Measurements from ENCODE around the gene LILRB5.
"Not testable (repeated sequence)": the region's sequence is repeated elsewhere in the genome, so short reads cannot be mapped to it uniquely, and the experiment has no call there.

LILRB5 gene

DNA sequence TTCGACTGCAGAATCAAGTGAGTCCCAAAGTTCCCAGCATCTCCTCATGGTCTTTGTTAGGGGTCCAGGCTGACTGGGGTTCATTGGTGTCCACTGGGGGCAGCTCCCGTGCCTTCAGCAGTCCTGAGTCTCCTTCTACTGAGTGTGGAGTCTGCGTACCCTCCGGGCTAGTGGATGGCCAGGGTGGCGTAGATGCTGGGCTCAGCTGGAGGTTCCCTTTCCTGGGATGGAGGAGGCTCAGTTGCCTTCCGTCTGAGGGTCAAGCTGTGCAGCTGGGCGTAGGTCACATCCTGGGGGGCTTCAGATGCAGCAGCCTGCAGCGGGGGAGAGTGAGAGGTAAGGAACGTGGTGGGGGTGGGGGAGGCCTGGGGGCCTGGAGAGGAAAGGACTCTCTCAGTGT lies 17.4 kb upstream of the LILRB5 start:
- DNase-seq: not testable (repeated sequence)

DNA sequence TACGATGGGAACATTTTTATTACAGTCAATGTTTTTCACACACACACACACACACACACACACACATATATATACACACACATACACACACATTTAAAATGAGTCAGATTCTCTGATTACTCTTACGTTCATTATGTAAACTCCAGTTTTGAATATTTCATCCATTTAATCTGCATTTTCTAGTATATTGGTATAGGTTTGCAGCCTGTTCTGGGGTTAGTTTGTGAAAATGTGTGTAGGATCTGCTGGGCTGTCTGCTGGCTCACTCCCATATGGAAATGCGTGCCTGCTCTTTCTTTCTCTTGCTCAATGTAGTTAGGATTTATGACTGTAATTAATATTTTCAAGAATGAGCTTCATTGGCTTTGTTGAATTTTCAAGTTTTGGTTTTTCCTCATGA lies 16.7 kb upstream of the LILRB5 start:
- DNase-seq: no peak

DNA sequence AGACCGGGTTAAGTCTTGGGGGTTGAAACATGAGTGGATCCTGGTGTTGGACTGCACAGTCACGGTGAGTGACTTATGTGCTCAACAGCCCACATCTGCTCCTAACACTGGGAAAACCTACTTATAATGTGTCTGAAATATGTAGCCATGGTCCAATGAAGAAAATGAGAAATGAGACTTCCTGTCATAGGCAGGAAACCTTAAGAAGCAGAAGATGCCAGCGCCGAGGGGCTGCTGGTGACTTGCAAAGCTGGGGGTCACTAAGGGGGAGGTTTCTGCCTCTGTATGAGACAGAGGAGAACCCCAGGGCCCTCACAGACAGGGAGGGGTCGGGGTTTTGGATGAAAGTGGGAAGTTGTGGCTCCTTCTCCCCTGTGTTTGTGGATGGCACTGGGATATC lies 15.1 kb upstream of the LILRB5 start:
- not testable (repeated sequence) for DNase-seq

DNA sequence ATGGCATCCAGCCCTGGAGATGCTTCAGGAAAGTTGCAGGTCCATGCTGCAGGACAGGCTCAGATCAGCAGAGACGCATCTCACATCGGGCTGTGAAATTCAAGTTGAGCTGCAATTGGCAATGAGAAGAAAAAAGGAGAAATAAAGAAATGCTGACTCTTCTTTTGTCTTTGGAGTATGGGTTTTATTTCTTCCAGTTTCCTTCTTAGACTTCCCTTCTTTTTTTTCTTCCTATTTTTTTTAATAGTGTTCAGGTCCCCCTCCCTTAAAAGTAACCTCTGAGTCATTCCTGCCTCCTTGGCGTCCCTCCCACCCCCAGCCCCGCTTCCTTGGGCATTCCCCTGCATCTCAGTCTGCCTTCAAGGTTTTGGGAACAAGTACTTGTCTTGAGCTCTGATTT lies 14.5 kb upstream of the LILRB5 start:
- peak in 1 of 2 donors; percentile 57 for DNase-seq

DNA sequence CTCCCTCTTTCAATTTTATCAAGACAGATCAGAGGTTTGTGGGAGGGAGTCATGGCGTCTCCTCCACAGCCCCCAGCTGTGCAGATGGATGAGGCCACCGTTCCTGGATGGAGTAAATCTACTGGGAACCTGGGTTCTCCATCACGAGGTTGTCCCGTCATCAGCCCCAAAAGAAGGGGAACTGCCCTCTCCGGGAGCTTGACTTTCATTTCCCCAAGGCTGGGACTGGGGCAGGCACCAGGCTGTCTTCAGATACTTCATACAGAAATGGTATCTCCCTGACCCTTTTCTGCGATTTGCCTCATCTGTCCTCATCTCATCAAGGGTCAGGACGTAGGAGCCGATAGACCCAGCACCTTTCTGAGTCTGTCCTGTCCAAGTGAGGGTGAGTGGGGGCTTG lies 14.0 kb upstream of the LILRB5 start:
- peak in 1 of 2 donors; percentile 63 for DNase-seq

DNA sequence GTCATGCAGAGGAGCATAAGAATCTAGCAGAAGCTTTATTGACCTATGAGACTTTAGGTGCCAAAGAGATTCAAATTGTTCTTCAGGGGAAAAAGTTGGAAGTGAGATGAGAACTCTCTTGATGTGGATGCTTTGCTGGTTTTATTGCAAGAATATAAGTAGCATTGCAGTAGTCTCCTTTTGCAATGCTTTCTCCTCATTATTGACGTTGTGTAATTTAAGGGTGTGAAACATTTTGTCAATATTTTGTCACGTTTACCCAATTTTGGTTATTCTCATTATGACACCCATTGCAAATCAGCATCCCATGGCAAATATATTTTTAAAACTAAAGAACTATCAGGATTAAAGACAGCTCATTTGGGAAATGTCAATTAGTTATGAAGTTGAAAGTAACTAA lies 11.9 kb upstream of the LILRB5 start:
- DNase-seq: no peak

DNA sequence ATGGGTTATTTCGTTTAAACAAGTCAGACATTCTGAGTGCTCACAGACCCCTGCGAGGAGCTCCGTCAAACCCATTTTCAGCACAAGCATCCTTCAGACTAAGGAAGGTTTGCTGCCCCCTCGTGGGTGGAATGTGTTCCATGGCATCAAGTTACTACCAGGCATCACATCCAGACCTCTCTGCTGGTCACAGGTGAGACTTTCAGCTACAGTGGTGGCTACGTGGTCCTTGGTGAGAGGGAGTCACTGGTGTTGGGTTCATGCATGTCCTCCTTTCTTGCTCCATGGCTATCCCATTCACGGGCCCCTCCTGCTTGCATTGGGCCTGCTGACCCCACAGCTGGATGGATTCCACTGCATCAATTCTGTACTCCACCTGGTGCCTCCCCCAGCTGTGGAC lies 9.1 kb upstream of the LILRB5 start:
- peak; percentile 52 to 76 for DNase-seq

DNA sequence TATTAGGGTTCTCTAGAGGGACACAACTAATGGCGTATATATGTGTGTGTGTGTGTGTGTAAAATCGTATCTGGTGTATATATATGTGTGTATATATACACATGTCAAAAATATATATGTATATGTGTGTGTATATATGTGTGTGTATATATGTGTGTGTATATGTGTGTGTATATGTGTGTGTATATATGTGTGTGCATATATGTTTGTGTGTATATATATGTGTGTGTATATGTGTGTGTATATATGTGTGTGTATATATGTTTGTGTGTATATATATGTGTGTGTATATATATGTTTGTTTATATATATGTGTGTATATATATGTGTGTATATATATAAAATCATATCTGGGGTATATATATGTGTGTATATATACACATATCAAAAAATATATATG lies 5.4 kb upstream of the LILRB5 start:
- no peak for DNase-seq

DNA sequence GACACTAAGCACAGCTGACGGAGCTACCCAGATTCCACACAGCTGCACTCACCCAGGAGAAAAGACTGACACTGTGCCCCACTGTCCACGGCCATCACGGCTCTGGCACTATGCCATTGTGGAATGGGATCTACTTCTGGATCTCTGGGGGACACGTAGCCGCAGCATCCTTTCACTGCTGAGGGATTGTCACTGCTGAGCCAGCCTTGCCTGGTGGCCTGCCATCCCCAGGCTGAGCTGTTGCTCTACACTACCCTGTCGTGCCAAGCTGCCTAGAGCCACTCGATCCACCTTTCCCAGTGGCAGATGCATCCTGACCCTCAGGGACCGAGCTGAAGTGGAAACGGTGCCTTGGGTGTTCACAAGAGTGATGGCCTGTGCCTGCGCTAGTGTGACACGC lies 5.0 kb upstream of the LILRB5 start:
- DNase-seq: no peak

DNA sequence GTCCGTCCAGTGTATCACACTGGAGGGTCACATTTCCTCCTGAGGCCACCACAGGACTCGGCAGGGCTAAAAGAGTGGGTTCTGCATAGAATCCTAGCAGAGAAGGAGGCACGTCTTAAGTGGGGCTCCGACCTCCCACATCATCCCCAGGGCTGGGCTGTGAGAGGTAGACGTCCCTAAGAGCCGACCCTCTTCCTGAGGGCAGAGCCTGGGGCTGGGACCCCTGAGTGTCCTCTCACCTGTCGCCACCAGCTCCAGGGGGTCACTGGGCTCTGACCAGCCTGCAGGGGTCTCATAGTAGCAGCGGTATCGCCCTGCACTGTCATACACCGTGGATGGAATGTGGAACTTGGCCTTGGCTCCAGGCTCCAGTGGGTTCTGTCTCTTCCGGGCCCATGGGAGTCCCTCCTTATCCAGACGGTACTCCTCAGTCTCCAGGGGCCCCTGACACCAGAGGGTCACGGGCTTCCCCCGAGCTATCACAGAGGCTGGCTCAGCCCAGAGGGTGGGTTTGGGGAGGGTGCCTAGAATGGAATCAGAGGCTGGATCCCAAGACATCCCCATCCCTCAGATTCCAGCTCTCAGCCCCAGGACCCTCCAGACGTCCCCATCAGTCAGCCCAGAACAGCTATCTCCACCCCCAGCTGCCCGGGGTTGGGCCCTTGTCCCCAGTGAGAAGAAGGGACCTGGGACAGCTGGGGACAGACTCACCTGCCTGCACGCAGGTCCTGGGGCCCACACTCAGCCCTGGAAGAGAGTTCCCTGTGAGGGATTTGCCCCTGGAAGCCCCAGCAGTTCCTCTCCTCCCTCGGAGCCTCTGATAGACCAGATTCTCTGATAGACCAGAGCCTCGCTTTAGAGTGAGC lies 590 bp downstream of the LILRB5 start:
- no peak for DNase-seq

DNA sequence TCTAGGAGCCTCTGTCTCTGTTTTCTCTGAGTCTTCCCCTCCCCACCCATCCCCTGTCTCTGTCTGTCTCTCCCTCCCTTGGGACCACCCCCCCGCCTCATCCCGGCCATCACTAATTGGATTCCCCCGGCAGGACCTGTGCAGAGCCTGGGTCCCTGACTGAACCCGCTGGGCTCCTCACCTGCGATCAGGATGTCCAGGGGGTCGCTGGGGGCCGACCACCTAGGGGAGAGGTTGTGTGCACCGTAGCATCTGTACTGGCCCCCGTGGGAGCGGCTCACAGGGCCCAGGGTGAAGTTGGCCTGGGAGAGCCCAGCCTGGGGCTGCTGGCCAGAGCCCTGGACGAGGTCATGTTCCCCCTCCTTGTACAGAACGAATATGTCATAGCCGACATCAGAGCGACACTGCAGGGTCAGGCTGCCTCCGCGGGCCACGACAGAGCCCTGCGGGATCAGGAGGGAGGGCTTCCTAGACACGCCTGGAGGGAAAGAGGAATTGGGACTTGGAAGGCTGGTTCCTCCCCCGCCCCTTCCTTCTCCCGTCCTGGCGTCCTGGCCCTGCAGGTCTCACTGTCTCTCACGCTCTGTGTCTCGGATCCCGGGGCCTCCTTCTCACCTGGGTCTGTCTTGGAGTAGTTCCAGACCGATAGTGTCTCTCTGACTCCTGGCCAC lies 1.8 kb downstream of the LILRB5 start:
- DNase-seq: no peak

DNA sequence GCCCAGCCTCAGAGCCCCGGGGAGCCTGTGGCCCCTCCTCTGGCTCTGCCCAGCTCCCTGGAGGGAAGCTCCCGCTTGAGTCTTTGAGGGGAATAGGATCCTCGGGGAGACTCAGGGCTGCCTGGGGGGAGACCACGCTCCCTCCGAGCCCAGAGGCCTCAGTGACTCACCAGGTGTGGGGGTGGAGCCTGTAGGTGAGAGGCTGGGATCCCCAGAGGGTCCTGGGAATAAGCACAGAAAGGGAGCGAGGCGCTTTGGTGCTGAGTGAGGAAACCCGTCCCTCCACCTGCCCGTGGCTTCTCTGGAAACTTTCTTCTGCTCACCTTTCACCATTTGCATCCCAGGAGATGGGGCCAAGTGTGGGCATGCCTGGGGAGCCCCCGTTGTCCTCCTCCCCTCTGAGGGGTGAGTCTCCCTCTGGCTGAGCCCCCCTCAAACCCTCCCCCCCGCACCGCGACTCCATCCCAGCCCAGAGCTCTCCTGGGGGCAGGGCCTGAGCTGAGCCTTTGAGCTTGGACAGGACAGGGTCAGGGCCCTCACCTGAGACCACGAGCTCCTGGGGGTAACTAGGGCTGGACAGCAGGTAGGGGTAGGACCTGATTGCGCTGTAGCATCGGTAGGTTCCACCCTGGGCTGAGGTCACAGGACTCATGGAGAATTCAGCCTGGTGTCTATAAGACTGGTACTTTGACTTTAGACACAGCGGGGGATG lies 2.7 kb downstream of the LILRB5 start:
- DNase-seq: no peak

DNA sequence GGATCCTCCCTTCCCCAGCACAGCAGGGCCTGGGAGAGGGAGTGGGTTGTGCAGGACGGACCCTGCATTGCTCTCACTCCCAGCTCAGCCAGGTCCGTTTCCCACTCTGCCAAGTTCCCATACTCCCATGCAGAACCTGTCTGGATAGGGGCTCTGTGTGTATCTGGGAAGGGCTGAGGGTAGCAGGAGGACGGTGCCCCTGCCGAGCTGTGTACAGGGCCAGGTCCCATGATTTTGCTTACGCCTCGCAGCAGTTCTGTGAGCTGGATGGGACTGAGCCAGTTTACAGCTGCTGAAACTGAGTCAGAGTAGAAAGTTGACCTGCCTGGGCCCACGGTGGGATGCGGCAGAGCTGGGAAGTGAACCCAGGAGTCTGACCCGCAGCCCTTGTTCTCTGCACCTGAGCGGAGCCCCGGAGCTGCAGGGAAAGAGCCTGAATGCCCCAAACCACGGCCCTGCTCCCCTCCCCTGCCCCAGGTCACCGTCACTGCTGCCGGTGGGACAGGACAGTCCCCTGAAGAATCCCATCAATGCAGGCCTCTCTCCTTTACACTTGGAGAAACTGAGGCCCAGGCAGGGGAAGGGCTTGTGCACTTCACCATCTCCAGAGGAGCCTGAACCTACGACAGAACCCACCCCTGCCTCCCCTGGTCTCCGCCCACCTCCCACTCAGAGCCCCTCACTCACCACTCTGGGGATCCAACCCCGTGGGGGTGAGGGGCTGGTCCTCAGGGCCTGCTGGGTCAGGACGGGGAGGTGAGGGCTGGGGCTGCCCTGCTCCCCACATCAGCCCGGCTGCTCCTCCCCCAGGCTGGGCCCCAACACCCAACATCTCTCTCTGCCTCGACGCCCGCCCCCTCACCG lies 3.5 kb downstream of the LILRB5 start:
- DNase-seq: no peak

DNA sequence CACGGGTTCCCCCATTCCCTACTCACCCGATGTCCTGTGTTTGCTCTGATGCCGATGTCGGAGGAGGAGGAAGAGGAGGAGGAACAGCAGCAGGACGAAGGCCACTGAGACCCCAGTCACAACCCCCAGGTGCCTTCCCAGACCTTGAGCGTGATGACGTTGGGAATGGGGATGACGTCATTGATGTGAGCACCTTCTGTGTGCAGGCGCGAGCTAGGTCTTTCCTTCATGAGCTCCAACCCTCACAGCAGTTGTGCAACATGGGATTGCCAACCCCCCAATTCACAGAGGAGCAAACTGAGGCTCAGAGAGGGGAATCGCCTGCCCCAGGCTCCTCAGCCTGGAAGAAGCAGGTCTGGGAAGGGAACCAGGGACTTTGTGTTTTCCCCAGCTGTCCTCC lies 4.2 kb downstream of the LILRB5 start:
- DNase-seq: no peak

DNA sequence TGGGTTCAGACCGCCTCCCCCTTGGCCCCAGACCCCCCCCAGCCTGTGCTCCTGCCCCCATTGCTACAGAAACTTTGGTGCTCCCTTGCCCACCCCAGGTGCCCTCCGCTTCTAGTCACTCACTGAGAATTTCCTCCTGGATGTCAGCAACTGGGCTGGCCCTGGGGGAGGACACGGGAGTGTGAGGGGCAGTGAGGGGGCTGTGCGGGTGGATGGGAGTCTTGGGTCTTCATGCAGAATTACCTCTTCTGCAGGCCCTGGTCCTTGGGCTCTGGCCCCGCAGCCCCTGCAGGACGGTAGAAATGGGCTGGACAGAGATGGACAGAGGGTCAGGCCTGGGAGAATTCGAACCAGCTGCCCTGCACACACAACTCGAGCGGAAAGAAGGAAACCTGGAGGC lies 4.8 kb downstream of the LILRB5 start:
- DNase-seq: no peak

DNA sequence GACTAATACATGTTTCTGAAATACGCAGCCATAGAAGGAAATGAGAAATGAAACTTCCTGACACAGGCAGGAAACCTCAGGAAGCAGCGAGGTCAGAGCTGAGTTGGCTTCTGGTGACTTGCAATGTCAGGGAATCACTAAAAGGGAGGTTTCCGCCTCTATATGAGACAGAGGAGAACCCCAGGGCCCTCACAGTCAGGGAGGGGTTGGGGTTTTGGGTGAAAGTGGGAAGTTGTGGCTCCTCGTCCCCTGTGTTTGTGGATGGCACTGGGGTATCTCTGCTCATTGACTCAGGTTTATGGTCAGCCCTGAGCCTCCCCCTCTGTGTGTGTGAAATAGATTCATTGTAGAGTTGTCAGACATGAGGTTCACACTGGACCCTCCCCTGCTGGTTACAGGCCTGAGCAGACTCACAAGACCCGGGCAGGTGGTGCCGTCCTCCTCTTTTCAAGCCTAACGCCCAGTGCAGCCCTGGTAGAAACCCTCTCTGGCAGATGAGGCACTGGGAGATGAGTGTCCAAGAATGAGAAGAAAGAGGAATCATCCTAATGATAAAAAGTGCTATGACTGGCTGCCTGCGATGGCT lies 9.0 kb downstream of the LILRB5 start:
- peak; percentile 25 to 70 for DNase-seq

DNA sequence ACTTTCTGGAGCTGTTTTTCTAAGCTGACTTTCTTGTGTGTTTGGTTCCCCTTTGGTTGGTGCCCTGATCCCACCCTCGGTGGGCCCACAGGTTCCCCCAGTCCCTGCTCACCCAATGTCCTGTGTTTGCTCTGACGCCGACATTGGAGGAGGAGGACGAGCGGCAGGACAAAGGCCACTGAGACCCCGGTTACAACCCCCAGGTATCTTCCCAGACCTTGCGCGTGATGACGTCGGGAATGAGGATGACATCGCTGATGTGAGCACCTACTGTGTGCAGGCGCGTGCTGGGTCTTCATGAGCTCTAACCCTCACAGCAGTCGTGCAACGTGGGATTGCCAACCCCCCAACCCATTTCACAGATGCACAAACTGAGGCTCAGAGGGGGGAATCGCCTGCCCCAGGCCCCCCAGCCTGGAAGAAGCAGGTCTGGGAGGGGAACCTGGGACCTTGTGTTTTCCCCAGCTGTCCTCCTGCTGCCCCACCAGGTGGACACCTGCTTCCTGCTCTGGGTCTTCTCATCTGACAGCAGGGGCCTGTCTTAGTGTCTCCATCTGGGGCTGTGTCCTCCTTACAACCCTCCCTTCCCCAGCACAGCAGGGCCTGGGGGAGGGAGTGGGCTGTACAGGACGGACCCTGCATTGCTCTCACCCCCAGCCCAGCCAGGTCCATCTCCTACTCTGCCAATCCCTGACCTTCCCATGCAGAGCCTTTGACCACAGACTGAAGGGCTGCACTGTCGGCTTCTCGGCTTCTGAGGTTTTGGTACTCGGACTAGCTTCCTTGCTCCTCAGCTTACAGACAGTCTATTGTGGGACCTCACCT lies 9.8 kb downstream of the LILRB5 start:
- no peak for DNase-seq

DNA sequence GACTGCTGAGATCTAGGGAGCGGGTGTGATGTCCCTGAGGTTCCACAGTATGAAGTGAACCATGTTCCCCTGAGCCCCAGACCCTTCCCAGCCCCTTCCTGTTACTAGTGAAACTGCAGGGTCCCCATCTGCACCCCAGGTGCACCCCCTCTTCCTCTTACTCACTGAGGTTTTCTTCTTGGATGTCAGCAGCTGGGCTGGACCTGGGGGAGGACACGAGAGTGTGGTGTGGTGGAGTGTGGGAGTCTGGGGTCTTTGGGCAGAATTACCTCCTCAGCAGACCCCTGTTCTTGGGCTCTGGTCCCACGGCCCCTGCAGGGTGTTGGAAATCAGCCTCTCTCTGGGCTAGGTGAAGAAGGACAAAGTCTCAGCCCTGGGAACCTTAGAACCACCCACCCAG lies 11.1 kb downstream of the LILRB5 start:
- DNase-seq: no peak

DNA sequence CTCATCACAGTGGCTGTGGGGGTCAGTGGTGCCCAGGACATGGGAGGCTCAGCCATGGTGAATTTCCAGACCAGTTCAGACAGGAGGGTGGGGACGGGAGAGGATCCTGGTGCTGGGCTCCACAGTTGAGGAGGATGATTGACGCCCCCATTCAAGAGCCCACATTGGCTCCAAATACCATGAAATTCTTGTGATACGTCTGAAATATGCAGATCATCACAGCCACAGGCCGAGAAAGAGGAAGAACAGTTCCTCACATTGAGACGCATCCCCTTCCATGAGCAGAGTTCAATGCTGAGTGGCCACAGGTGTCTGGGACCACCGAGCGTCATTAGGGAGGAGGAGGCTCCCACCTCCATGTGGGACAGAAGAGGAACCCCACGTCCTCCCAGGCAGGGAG lies 13.3 kb downstream of the LILRB5 start:
- not testable (repeated sequence) for DNase-seq

DNA sequence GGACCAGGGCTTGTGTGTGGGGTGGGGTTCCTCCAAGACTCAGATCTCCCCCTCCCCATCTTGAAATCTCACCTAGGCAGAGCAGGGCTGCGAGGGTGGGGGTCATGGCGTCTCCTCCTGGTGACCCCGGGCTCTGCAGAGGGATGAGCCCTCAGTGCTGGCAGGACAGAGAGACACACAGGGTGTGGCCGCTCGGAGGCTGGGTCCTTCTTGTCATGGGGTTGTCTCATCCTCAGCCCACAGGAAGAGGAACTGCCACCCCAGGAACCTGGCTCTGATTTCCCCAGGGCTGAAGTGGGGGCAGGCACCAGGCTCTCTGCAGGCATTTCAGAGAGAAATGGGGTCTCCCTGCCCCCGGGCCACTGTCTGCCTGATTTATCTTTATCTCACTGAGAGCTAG lies 14.4 kb downstream of the LILRB5 start, which contains the start of gene LILRA6:
Gene LILRA6 (minus strand): TSS at position 145 of the 400 bp plus-strand sequence.
- DNase-seq: peak in 1 of 2 donors; percentile 46

DNA sequence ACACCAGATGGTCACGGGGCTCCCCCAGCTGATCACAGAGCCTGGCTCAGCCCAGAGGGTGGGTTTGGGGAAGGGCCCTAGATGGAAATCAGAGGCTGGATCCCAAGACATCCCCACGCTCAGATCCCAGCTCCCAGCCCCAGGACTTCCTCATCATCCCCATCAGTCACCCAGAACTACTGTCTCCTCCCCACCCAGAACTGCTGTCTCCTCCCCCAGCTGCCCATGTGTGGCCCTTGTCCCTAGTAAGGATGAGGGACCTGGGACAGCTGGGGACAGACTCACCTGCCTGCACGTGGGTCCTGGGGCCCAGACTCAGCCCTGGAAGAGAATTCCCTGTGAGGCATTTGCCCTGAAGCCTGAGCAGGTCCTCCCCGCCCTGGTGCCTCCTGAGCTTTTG lies 14.8 kb downstream of the LILRB5 start:
- DNase-seq: not testable (repeated sequence)

Measured in CD4-positive, alpha-beta T cell treated with Interleukin-4 for 1 hour (primary cell).